COLO668 (cell line): ENCODE measurements around the gene ZP1.
"Not testable (repeated sequence)": the region's sequence is repeated elsewhere in the genome, so short reads cannot be mapped to it uniquely, and the experiment has no call there.

Experiments used
- DNase-seq: peaks from one replicate; lab custom pipeline; 2025; ENCODE audit not compliant: unreplicated experiment; lab: John Stamatoyannopoulos, UW

ZP1 gene

DNA sequence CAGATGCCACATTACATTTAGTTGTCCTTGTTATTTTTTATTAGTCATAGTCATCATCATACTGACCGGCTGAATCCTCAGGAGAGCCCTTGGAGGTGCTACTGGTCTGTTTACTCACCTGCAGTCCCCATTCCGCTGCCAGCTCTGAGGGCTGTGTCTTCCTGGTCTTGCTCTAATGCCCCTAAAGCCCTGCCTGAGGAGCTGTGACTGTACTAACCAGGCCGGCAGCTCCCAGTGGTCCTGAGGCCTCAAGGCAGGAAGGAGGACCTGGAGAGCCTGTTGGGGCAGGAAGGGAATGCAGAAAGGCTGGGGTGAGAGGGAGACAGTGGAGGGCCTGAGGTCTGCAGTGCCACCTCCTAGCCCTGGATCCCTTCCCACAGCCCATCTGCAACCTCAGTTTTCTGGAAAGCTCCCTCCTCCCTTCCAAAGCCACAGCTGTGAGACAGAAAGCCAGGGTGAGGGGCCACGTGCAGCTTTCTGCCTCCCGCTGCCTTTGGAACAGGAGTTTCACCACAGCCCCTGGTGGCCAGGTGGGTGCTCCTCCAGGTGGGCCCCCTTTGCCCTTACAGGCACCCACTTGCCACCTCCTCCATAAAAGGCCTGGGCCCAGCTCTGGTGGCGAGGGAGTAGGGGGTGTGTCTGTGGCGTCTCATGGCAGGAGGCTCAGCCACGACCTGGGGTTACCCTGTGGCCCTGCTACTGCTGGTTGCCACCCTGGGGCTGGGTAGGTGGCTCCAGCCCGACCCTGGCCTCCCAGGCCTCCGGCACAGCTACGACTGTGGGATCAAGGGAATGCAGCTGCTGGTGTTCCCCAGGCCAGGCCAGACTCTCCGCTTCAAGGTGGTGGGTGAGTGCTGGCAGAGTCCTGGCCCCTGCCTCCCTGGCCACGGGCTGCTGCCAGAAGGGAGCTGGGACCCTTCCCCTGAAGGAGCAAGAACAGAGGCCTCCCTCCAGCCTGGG is at the start of gene ZP1:
Gene ZP1, plus strand, starts transcription at position 632 of the 960 bp plus-strand sequence. Its CDS starts 20 bp downstream, at position 652.
- DNase-seq = peak; percentile 80

GRCh38 chr11:60818057-60818456 is 49.3 kb upstream of the ZP1 start:
- DNase-seq = no peak

DNA sequence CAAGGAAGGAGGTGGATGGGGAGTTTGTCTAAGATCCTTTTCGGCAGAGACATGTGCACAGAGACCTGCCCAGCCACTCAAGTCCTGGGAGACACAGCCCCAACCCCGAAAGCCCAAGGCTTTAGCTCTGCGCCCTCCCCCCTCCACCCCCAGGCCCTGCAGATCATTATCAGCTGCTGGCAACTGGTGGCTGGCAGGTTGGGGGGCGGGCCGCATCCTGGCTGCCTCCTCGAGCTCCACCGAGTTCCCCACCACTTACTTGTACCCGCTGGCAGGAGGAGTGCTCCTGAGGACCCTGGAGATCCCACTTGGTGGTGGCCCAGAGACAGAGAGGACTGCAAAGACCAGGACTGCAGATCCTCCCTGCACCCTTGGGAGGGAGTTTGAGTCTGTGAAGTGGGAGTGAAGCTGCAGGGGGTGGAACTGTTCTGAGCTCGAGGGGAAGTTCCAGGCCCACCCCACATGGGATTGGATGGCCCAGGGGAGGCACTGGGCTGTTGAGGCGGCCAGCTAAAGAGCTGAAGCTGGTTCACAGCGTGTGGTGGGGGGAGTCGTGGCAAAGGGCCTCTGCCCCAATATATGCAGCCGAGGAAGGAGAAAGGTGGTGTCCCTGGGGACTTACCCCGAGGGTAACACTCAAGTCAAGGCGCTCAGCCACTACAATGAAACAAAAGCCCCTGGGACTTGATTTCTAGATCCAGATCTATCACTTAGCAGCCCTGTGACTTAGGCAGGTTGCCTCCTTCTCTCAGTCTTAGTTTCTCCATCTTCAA is 45.3 kb upstream of the ZP1 start:
- no peak for DNase-seq

GRCh38 chr11:60823745-60824306 is 43.5 kb upstream of the ZP1 start:
- not testable (repeated sequence) for DNase-seq

DNA sequence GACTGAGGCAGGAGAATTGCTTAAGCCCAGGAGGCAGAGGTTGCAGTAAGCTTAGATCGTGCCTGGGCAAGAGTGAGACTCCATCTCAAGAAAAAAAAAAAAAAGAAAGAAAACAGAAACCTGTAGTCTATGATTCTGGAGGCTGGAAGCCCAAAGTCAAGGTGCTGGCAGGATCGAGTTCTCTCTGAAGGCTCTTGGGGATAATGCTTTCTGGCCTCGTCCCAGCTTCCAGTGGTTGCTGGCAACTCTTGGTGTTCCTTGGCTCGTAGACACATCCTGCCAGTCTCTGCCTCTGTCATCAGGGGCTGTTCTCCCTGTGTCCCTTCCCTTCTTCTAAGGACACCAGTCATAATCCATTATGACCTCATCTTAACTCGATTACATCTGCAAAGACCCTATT is 42.2 kb upstream of the ZP1 start:
- DNase-seq = no peak

GRCh38 chr11:60825790-60826189 is 41.6 kb upstream of the ZP1 start:
- no peak for DNase-seq

DNA sequence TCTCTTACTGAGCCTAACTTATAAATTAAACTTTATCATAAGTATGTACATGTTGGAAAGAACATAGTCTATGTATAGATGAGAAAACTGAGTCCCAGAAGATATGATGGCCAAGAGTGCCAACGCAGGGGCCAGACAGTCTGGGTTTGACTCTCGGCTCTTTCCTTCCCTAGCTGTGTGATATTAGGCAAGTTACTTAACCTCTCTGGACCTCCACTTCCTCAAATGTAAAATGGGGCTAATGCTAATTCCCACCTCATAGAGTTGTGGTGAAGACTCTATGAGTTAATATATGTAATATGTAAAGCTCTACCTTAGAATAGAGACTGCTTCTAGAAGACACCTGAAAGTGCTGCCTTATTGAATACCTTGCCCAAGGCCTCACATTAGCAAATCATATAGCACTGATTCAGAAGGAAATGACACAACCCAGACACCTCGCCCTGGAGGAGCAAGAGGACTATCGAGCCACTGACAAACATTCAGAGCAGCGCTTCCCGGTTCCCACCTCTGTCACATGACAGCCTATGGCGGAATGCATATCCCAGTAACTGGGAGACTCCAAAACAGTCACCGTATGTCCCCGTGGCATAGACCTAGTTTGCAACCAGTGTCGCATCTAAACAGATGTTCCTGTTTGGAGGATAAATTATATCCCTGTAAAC is 36.7 kb upstream of the ZP1 start:
- DNase-seq = no peak

- DNase-seq = peak; percentile 88
Observed at GRCh38 chr11:60831143-60831500, 36.2 kb upstream of the ZP1 start.

DNA sequence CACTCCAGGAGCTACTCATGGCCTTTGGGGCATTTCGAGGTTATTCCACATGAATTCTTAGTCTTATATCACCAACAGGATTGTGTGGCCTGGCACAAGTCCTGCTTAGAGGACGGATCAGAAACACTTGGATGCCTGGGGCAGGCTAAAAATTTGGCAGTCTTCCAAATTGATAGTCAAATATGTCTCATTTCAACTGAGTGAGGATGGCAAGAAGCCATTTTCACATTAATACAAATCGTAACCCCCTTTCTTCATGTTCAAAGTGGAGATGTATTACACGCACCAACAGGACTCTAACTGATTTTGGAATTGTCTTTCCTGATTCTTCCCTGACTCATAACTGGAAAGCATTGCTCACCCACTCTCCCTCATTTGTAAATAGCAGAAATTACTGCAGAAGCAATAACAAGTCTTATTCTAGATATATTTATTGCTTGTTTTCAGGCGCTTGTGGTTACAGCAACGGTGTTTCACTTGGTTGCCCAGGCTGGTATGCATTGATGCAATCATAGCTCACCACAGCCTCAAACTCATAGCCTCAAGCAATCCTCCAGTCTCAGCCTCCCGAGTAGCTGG is 35.8 kb upstream of the ZP1 start:
- DNase-seq = no peak

GRCh38 chr11:60834742-60835533 is 32.4 kb upstream of the ZP1 start:
- DNase-seq = no peak

GRCh38 chr11:60835534-60835846 is 31.9 kb upstream of the ZP1 start:
- DNase-seq = no peak

DNA sequence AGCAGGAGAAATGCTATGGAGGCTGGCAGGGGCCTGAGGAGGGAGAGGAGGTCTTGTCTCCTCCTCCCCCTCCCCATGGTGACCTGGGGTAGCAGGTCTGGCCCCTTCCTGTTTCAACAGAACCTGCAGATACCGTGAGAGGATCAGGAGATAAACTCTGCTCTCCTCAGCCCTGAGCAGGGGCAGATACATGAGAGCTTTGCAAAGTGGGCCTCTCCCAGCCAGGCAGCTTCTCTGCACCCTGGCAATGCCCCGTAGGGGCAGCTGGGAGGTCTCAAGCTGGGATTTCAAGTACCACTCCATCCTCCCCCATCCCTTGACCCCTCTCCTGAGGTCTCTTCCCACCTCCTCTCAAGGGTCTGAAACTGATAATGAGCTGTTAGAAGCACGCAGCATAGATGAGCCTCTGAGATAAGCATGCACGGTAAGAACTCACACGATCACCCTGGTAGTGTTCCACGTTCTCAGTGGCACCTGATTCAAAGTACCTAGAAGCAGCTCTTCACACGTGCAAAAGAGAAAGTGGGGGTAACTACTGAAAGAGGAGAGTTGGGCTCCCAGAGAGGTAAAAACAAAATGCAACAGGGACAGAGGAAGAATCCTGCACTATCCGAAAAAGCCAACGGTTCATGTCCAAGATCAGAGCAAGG is 30.4 kb upstream of the ZP1 start:
- no peak for DNase-seq

- DNase-seq = no peak
Observed at GRCh38 chr11:60838132-60838531, 29.2 kb upstream of the ZP1 start.

GRCh38 chr11:60840470-60841430 is 26.6 kb upstream of the ZP1 start:
- DNase-seq = no peak

DNA sequence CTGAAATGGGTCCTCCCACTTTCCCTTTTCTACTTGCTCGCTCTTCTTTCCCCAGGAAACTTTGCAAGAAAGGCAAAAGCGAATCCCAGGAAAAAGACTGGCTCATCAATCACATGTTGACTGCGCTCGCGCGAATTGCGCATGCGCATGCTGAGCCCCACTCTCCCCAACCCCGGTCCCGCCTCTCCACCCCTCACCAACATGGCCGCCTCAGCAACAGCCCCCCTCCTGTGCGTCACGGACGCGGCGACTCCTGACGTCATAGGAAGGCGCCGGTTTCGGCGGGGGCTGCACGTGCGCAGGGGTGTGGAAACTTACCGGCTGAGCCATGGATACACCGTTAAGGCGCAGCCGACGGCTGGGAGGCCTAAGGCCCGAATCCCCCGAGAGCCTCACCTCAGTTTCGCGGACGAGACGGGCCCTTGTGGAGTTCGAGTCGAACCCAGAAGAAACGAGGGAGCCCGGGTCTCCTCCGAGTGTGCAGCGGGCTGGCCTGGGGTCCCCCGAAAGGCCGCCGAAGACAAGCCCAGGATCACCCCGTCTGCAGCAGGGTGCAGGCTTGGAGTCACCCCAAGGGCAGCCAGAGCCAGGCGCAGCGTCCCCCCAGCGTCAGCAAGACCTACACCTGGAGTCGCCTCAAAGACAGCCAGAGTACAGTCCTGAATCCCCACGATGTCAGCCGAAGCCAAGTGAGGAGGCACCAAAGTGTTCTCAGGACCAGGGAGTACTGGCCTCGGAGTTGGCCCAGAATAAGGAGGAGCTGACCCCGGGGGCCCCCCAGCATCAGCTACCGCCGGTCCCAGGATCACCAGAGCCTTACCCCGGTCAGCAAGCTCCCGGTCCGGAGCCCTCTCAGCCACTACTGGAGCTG is 25.3 kb upstream of the ZP1 start, which contains the start of gene CCDC86:
Gene CCDC86, plus strand, starts transcription at position 317 of the 871 bp plus-strand sequence. Its CDS starts 12 bp downstream, at position 329.
- DNase-seq = peak; percentile 94

DNA sequence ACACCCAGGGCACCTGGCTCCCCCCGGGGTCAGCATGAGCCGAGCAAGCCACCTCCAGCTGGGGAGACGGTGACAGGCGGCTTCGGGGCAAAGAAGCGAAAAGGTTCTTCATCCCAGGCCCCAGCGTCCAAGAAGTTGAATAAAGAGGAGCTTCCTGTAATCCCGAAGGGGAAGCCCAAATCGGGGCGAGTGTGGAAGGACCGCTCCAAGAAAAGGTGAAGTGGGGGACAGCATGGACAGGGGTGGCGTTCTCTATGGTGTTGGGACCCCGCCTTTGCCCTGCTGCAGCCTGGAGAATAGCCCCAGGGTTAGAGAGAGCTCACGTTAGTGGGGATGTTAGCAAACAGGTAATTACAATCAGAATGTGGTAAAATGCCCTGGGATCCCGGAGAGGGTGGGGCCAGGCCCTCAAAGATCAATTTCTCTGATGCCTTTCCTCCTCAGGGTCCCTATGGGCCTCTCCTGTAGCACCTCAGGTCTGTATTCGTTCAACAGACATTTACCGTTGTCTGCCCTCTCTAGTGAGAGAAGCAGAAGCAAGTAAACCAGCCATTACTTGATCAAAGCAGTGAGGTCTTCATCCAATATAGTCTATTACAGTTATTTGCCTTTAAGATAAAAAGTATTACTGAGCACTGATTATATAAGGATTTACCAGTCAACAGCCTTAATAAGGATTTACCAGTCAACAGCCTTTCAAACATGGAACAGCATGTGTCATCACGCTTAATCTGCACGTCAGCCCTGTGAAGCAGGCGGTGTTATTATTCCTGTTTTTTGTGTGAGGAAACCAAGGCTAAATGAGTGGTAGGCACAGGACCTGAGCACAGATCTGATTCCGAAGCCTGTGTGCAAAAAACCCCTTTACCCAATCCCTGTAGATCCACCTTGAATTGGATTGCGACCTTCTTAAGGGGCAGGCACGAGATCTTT is 24.4 kb upstream of the ZP1 start:
- DNase-seq = peak; percentile 21
